HL-60/S4 (cell line): ENCODE measurements around the gene EHD1.

ENCODE experiments used
- in situ Hi-C: fragments of 300-500 bp; cut with MboI; formaldehyde crosslinking; loops from 2 replicates; pipeline ENCODE4 v1.14.3; 2022; ENCODE audit warnings: low sequenced_read_pairs

The EHD1 gene

DNA sequence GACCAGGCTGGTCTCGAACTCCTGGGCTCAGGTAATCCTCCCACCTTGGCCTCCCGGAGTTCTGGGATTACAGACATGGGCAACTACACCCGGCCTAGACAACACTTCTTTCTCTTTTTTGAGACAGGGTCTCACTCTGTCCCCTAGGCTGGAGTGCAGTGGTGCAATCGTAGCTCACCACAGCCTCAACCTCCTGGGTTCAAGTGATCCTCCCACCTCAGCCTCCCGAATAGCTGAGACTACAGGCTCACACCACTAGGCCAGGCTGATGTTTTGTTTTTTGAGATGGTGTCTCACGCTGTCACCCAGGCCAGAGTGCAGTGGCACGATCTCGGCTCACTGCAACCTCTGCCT is 32.7 kb downstream of the EHD1 start:
- in situ Hi-C loops = loop anchor here (5.0 to 10.0 kb wide), 2 partner anchors 47 to 269 kb away; partner anchors contain the start of genes TM7SF2 and ZNHIT2

DNA sequence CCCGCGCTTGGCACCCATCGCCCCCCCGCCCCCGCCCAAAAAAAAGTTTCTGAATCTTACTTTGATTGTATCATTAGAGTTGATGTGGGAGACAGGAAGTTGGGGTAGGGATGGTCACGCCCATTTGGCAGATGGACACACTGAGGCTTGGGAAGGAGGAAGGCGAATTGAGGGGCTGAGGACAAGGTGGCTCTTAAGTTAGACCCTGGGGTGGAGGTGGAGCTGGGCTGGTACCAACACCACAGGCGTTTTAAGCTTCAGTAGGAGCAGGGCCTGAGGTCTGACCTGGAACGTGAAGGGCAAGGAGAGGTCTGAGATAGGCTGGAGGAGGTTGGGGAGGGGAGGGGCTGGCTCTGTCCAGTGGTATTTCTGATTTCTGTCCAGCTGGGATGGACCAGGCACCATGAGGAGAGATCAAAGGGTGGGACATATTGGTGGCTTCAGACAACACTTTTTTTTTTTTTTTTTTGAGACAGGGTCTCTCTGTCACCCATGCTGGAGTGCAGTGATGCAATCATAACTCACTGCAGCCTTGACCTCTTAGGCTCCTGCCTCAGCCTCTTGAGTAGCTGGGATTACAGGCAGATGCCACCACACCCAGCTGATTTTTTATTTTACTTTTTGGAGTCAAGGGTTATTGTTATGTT is 33.2 kb downstream of the EHD1 start:
- in situ Hi-C loops = loop anchor here (5.0 to 10.0 kb wide), 2 partner anchors 47 to 270 kb away; partner anchors contain the start of genes TM7SF2 and ZNHIT2

DNA sequence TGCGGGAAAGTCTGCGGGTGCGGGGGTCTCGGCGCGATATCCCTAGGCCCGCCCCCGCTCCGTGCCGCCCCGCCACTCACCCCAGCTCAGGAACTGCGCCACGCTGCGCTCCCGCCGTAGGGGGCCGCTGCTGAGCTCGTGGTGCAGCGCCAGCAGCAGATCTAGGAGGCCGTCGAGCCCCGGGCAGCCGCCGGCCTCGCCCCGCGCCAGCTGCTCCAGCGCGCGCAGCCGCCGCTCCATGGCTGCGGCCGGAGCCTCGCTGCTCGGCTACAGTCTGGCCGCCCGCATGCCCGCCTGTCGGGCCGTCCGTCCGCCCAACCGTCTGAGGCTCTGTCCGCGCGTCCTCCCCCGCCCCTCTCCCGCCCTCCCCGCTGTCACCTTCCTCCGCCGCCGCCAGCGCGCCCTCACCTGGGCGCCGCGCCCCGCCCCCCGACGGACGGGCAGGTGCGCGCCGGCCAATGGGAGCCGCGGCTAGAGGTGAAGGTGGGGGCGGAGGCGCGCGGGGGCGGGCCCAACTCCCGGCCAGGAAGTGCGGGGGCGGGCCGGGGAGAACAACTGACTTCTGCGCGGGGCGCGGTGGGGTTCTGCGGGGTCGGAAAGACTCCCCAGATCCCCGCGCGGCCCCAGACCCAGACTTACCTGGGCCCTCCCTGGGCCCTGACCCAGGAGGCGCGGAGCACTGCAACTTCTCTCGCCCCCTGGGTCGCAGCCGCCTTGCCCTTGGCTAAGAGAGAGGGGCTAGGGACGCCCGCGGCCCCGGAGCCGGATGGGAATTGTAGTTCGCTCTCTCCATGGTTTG is 33.9 kb downstream of the EHD1 start, which contains the start of gene CDC42BPG:
Gene CDC42BPG (minus strand): TSS at position 324 of the 799 bp plus-strand sequence. CDS start 84 bp downstream, at position 240.
- in situ Hi-C loops = loop anchor here (5.0 to 10.0 kb wide), 2 partner anchors 48 to 270 kb away; partner anchors contain the start of genes TM7SF2 and ZNHIT2

DNA sequence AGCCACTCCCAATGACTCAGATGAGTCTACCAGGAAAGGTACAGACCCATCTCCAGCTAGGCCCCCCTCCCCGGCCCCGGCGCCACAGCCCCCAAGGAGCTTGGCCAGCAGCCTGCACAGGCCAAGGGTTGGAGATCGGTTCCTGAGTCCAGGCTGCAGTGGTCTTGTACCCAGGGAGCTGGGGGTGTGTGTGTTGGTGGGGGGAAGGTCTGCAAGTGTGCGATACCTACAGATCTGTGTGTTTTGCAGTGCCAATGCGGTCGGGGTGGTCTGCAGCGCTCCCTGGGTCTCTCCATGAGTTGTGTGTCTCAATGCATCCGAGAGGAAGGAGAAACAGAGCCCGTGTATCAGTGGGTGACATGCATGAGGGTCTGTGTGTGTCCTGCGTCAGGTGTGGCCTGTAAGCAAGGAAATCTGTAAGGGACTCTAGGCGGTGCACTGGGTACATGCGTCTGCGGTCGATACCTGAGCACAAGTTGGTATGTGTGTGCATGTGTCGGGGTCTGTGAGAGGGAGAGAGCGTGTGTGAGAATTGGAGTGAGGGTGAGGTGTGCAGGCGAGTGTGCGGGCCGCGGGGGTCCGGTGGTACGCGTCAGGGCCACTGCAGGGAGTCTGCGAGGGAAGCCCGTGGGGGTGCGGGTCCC is 34.6 kb downstream of the EHD1 start:
- in situ Hi-C loops = loop anchor here (10.0 kb wide), 1 partner anchor 271 kb away; the partner anchor contains the start of genes TM7SF2 and ZNHIT2

DNA sequence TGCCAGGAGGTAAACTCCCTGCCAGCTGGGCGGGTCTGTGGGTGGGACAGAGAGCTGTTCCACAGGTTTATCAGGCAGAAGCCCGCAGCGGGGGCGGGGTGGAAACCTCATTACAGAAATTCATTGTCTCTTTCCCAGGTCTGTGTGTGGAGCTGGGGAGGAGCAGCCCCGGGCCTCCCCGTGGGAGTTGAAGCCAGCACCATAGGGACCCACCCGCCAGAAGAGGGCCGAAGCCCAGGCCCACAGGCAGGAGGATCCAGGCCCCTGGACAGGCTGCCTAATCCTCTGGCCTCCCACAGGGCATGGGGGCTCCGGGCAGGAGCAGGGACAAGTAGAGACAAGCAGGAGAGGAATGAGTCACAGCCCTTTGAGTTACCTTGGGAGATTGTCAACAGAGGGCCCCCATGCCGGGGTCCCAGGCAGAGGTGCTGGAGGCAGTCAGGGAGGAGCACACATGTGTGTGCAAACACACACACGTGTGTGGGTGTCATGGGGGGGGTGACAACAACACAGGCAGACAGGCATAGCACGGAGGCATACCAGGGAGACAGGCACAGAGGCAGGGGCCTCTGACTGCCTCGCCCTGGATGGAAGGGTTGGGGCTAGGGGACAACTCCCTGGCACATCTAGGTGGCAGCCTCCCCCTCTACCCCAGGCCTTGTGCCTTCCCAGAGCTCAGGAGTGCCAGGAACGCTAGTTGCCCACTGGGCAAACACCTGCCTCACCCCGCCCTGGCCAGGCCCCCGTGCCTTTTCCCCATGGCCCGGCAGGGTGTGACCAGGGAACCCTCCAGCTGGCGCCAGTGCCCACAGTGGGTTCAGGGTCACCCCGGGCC is 35.4 kb downstream of the EHD1 start:
- in situ Hi-C loops = loop anchor here (10.0 kb wide), 1 partner anchor 272 kb away; the partner anchor contains the start of genes TM7SF2 and ZNHIT2

DNA sequence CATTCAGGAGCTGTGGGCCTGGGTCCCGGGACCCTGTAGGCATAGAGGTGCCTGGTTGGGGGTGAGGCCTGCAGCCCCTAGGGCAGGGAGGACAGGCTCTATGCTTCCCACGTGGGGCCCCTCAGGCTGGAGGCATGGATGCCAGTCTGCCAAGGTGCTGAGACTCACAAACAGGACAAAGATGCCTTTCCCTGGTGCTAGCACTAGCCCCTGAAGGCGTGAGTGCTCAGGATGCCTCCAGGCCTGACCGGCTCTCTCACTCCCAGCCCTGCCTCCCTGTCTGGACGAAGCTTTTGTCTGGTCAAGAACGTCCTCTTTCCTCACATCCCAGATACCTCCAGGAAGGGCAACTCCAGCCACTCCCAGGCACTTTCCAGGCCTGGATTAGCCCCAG is 36.1 kb downstream of the EHD1 start:
- in situ Hi-C loops = loop anchor here (10.0 kb wide), 1 partner anchor 272 kb away; the partner anchor contains the start of genes TM7SF2 and ZNHIT2

DNA sequence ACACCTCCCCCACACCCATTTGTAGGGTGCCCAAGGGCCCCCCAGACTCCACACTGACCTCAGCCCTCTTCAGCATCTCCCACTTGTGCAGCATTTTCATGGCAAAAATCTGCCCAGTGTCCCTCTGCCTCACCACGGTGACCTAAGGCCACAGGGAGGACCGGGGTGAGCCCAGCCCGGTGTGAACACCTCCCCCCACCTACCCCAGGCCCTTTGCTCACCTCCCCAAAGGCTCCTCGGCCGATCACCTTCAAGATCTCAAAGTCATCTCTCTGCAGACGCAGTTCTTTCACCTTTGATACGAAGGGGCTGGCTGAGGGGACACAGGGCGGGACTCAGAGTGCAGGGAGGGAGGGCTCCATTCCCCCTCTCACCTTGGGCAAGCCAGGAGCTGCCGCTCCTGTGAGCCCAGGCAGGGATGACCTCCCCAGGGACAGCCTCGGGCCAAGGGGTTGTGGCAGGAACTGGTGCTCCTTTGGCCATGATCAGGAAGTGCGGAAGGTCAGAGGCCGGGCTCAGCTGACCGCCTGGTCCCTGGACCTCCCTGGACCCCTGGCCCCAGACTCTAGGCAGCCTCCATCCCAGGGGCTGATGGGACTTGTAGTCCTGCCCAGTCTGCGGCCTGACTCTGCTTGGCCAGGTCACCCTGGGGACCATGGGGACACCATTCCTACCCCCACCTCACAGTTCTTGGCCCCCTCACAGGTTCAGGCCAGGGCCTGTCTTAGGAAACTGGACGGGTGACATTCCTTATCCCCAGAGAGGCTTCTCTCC is 36.6 kb downstream of the EHD1 start:
- in situ Hi-C loops = loop anchor here (10.0 kb wide), 1 partner anchor 273 kb away; the partner anchor contains the start of genes TM7SF2 and ZNHIT2

DNA sequence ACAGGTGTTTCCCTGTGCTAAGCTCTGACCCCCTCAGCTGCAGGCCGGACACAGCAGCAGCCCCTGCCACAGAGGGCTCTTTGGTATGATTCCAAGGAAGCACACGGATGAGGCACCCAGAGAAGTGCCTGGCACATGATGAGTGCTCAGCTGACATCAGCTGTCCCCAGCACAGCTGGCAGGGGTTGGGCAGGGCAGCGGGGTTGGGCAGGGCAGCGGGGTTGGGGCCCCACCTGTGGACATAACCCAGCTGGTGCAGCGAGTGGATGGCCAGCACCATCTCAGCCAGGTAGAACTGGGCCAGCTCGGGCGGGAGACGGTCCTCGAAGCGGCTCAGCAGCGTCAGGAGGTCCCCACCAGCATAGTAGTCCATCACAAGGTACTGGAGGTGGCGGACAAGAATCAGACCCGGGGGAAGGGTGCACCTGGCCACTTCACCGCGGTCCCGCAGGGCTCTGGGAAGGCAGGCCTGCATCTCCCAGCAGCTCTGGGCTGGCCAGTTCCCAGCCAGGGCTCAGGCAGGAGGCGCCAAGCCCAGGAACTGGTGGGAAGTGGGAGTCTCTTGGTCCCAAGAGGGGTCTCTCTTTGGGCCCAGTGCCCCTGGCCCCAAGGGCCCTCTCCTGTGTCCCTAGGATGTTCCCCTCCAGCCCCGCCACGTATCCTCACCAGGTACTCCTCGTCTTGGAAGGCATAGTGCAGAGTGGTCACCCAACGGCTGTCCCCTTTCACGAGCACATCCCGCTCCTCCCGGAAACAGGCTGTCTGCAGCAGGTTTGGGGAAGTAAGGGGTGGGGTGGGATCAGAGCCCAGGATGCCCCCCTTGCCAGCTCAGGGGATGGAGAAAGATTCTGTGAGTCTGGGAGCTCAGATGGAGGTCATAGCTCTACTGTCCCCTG is 38.3 kb downstream of the EHD1 start:
- in situ Hi-C loops = loop anchor here (10.0 kb wide), 1 partner anchor 275 kb away; the partner anchor contains the start of genes TM7SF2 and ZNHIT2

DNA sequence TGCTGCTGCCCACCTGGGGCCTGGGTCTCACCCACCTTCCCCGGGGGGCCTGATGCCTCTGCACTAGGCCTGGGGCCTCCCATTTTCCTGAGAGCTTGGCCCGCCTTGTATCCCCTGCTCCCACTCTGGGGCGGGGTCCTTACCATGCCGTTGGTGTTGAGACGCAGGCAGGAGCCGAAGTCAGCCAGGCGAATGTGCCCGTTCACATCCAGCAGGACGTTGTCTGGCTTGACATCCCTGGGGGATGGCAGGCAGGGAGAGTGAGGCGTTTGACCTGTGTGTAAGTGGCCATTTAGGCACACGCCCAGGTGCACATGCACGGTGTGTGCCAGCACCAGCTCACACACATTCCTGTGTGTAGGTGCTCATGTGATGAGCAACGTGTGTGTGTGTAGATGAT is 39.1 kb downstream of the EHD1 start:
- in situ Hi-C loops = no loop called here

DNA sequence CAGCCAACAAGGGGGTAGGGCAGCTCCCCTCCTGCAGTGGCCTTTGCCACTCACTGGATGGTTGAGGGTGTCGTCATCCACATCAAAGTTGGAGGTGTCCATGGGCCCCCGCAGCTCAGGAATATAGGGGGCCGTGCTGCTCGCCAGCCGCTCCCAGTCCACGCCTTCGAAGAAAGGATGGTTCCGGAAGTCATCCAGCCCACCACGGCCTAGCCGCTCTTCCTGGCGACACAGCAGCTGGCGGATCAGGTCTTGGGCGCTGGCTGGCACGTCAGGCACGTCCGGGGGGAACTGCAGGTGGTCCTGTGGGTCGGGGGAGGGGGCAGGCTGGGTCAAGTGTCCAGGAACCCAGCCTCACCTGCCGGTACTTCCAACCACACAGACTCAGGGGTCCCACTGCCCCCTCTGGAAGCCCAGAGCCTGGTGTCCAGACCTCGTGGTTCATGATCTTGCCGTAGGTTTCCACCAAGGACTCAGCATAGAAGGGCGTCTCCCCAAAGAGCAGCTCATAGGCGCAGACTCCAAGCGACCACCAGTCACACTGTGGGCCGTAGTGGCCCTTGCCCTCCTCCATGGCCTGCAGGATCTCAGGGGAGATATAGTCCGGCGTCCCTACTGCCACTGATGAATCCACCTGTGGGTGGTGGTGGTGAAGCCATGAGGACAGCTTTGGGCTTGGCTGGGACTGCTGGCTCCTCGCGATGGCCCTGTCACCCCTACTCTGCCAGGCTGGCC is 39.7 kb downstream of the EHD1 start:
- in situ Hi-C loops = no loop called here

DNA sequence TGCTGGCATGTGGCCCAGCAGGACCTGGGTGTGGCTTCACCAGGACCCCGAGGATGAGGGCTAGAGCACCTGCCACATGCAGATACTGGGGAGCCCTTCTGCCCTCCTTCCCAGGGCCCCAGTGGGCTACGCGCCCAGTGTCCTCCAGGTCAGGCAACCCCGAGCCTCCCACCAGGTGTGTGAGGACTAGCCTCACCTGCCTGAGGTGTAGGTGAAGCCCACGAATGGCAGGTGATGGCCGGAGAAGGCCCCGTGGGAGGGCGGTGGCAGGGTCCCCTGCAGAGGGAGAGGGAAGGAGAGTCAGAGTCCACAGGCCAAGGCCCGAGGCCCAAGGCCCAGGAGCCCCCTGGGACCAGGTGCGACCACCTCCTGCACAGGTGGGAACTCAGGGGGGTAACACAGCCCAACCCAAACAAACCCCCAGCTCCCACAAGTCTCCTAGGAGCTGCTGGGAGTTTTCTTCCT is 40.5 kb downstream of the EHD1 start:
- in situ Hi-C loops = no loop called here

DNA sequence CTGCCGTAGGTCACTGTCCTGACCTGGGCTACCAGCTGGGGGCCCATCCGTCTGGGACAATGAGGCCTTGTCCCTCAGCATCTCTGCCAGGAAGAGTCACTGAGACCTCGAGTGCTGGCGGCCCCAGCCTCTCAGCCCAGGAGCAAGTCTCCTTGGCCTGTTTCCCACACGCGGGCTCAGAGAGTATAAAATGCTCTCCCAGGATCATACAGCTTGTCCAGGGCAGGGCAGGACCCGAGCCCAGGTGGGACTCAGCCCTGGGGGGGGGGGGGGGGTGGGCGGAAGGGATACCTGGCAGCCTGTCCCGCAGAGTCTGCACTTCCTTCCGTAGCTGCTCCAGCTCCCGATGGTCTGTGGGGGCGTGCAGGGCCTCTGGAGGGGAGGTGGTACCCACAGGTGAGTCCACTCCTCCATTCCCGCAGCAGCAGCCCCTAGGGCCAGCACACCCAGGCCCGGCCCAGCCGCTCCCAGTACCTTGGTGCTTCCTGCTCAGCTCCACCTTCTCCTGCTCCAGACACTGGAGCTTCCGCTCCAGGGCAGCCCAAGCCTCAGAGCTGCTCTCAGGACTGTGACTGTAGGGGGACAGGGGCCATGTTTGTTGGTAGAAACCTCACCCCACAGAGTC is 41.9 kb downstream of the EHD1 start:
- in situ Hi-C loops = no loop called here

DNA sequence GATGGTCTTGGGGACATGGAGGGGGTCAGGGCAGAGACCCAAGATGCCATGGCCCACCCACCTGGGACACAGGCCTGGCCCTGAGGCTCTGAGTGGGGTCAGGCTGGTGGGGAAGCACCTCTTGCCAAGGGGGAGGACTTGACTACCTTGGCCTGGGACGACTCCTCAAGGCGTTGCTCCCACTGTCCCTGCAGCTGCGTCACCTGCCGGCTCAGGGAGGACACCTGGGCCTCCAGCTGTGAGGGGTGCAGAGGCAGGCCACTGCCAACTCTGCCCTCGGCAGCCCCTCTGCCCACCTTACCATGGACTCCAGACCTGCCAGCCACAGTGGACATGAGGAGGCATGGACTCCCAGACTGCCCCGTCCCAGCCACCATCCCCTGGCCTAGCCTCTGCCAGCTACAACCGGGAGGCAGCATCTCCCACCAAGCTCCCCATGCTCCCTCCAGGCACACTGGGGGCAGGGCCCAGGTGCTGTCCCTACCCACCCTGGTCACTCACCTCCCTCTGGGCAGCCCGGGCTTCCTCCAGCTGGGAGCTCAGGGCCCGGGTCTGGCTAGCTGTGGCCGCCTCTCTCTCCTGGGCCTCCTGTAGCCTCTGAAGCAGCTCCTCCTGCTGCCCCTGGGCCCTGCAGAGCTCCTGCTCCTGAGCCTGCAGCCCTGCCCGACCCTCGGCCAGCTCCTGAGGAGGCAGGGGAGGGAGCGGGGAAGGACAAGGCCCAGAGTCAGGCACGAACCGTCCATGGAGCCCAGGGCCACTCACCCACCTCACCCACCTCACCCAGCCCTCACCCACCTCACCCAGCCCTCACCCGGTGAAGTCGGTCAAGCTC is 42.6 kb downstream of the EHD1 start:
- in situ Hi-C loops = no loop called here

DNA sequence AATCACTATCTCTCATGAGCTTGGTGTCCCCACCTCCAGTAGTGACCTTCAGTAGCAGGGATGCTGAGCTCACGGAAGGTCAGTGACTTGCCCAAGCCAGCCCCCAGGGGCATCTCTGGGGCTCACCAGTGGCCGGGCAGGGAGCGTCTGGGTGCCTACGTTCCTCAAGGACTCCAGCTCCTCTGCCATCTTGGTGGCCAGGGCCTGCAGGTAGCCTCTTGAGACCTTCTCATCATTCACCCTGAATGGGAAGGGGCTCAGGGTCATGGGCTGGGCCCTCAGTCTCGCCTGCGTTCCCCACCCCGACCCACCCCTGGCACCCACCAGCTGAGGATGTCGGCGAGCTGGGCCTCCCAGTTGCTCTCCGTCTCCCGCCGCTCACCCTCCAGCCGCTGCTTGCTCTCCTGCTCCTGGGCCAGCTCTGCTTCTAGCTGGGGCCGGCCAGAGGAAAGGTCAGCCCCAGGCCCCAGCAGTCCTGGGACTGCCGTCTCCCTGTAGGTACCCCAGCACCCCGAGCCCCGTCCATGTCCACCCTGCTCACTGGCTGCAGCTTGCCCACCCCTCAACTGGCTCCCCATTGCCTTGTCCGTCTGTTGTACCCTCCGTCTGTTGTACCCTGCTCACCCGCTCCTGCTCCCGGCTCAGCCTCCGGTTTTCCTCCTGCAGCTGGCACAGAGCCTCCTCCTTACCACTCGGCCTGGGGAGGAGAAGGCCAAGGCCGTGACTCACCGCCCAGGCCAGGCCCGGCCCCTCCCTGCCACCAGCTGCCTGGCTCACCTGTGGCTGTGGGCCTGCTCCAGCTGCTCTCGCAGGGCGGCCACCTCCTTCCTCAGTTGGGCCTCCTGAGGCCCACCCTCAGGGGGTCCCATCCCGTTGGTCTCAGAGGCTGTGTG is 43.5 kb downstream of the EHD1 start:
- in situ Hi-C loops = no loop called here

DNA sequence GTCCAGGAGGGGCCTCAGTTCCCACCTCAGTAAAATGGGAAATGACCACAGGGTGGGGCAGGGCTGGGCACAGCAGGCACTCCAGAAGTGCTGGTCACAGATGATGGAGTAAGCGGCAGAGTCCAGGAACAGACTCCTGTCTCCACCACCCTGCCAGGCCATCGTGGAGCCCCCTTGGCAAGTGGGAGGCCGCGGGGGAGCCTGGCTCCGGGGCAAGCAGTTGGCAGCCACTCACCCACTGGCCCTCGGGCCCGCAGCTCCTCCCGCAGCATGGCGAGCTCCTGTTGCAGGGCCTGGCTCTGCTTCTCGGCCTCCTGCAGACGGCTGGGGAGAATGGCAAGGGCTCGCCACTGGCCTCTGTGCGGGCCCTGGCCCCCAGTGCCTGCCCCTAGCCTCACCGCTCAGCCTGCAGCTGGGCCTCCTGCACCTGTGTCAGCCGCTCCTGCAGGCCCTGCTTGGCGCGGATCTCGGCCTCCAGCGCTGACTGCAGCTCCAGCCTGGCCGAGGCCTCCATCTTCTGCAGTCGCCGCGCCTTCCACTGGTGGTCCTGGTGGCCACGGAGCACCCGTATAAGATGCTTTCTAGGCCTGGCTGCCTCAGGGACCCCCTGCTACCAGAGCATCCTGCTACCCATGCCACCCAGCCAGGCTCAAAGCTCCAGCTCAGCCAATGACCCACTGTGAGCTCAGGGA is 44.2 kb downstream of the EHD1 start:
- in situ Hi-C loops = no loop called here
